WTC11 (cell line): ENCODE data around the gene PTPN2.

Source experiments
- ATF6 ChIP-seq: sonication (generic); formaldehyde crosslinking; IDR thresholded peaks from 2 replicates; pipeline ENCODE4 v1.8.1; 2023; ENCODE audit warnings: mild to moderate bottlenecking, missing genetic modification reagents
- CTCF ChIP-seq: fragments of 200-600 bp; IDR thresholded peaks from 2 replicates; pipeline ENCODE4 v1.8.0; 2022; ENCODE audit warnings: antibody characterized with exemption
- ELF4 ChIP-seq: sonication (generic); formaldehyde crosslinking; IDR thresholded peaks from 2 replicates; pipeline ENCODE4 v1.8.1; 2022; ENCODE audit warnings: low read depth, mild to moderate bottlenecking, moderate library complexity, missing genetic modification reagents
- EMX1 ChIP-seq: fragments of 250-450 bp; sonication (Bioruptor Pico); IDR thresholded peaks from 2 replicates; pipeline ENCODE4 v1.8.0; 2021; ENCODE audit warnings: mild to moderate bottlenecking
- ERG ChIP-seq: fragments of 250-450 bp; sonication (Bioruptor Pico); IDR thresholded peaks from 2 replicates; pipeline ENCODE4 v1.8.0; 2021; ENCODE audit warnings: mild to moderate bottlenecking
- FOXJ3 ChIP-seq: sonication (generic); formaldehyde crosslinking; IDR thresholded peaks from 2 replicates; pipeline ENCODE4 v1.9.0; 2021; ENCODE audit warnings: missing genetic modification reagents, mild to moderate bottlenecking, borderline replicate concordance
- HMGXB4 ChIP-seq: sonication (generic); formaldehyde crosslinking; IDR thresholded peaks from 2 replicates; pipeline ENCODE4 v1.8.1; 2023; ENCODE audit warnings: mild to moderate bottlenecking, moderate library complexity, missing genetic modification reagents
- JUN ChIP-seq: sonication (generic); formaldehyde crosslinking; IDR thresholded peaks from 2 replicates; pipeline ENCODE4 v1.8.0; 2023; ENCODE audit warnings: mild to moderate bottlenecking, missing genetic modification reagents
- SMAD4 ChIP-seq: sonication (generic); formaldehyde crosslinking; IDR thresholded peaks from 2 replicates; pipeline ENCODE4 v1.8.0; 2022; ENCODE audit warnings: mild to moderate bottlenecking, missing genetic modification reagents
- SP1 ChIP-seq: sonication (generic); formaldehyde crosslinking; conservative IDR thresholded peaks from 2 replicates; pipeline ENCODE4 v1.8.1; 2022; ENCODE audit warnings: missing genetic modification reagents
- TCF7 ChIP-seq: sonication (generic); formaldehyde crosslinking; IDR thresholded peaks from 2 replicates; pipeline ENCODE4 v1.8.0; 2022; ENCODE audit warnings: mild to moderate bottlenecking, low read depth, missing genetic modification reagents, moderate library complexity
- TEAD4 ChIP-seq: sonication (generic); formaldehyde crosslinking; IDR thresholded peaks from 2 replicates; pipeline ENCODE4 v1.8.0; 2022; ENCODE audit warnings: mild to moderate bottlenecking, missing genetic modification reagents
- ZNF138 ChIP-seq: sonication (generic); formaldehyde crosslinking; conservative IDR thresholded peaks from 2 replicates; pipeline ENCODE4 v1.8.1; 2022; ENCODE audit warnings: mild to moderate bottlenecking, moderate library complexity, missing genetic modification reagents
- ZSCAN18 ChIP-seq: fragments of 250-450 bp; sonication (Bioruptor Pico); IDR thresholded peaks from 2 replicates; pipeline ENCODE4 v2.1.2; 2022; ENCODE audit warnings: mild to moderate bottlenecking, moderate library complexity

GRCh38 chr18:12748671-12749070, 135.4 kb downstream of the PTPN2 start:
- TF ChIP-seq TCF7 (no peak), CTCF (no peak), ZNF138 (CRISPR knock-in tag) (no peak), ATF6 (no peak), ZSCAN18 (CRISPR knock-in tag) (no peak), ERG (CRISPR knock-in tag) (no peak), JUN (CRISPR knock-in tag) (no peak), EMX1 (CRISPR knock-in tag) (no peak), SP1 (CRISPR knock-in tag) (no peak), HMGXB4 (CRISPR knock-in tag) (no peak), TEAD4 (CRISPR knock-in tag) (no peak), ELF4 (CRISPR knock-in tag) (no peak), FOXJ3 (CRISPR knock-in tag) (no peak), SMAD4 (CRISPR knock-in tag) (no peak)
